Stimulated activated CD8-positive, alpha-beta memory T cell treated with anti-CD3 and anti-CD28 coated beads, Interleukin-12 subunit alpha, Interleukin-12 subunit beta, amount 100 ng/mL, for 24 hours (primary cell): ENCODE data around the gene PDZD2.

Experiments used
- DNase-seq: peaks from one replicate; pipeline ENCODE4 v3.0.0-alpha.2; 2020; ENCODE audit errors: extremely low read depth

PDZD2 gene

GRCh38 chr5:31867219-31867618, 228.3 kb downstream of the PDZD2 start:
- no peak for DNase-seq

- no peak for DNase-seq
These were observed 241.5 kb downstream of the PDZD2 start for GRCh38 chr5:31880449-31880848.

- no peak for DNase-seq
These were observed 246.0 kb downstream of the PDZD2 start for GRCh38 chr5:31884896-31885295.

GRCh38 chr5:31886206-31886605, 247.3 kb downstream of the PDZD2 start:
- no peak for DNase-seq

- DNase-seq: no peak
These were observed 248.6 kb downstream of the PDZD2 start for GRCh38 chr5:31887556-31887955.

- DNase-seq: no peak
These were observed 249.6 kb downstream of the PDZD2 start for GRCh38 chr5:31888564-31888963.

GRCh38 chr5:31889001-31889561, 250.2 kb downstream of the PDZD2 start:
- no peak for DNase-seq

- no peak for DNase-seq
These were observed 251.1 kb downstream of the PDZD2 start for GRCh38 chr5:31890046-31890445.

GRCh38 chr5:31894141-31894540, 255.2 kb downstream of the PDZD2 start:
- no peak for DNase-seq

GRCh38 chr5:31895199-31895820, 256.4 kb downstream of the PDZD2 start:
- DNase-seq: no peak

- no peak for DNase-seq
These were observed 259.2 kb downstream of the PDZD2 start for GRCh38 chr5:31898036-31898632.

GRCh38 chr5:31900296-31900865, 261.4 kb downstream of the PDZD2 start:
- no peak for DNase-seq

- no peak for DNase-seq
These were observed 263.0 kb downstream of the PDZD2 start for GRCh38 chr5:31901807-31902530.

- DNase-seq: no peak
These were observed 269.5 kb downstream of the PDZD2 start for GRCh38 chr5:31908396-31908795.

GRCh38 chr5:31909073-31909472, 270.1 kb downstream of the PDZD2 start:
- no peak for DNase-seq

GRCh38 chr5:31911291-31912265, 272.6 kb downstream of the PDZD2 start:
- DNase-seq: no peak

- no peak for DNase-seq
These were observed 274.9 kb downstream of the PDZD2 start for GRCh38 chr5:31913808-31914207.

- no peak for DNase-seq
These were observed 277.4 kb downstream of the PDZD2 start for GRCh38 chr5:31916327-31916726.

GRCh38 chr5:31918739-31919138, 279.8 kb downstream of the PDZD2 start:
- DNase-seq: no peak

- DNase-seq: no peak
These were observed 282.9 kb downstream of the PDZD2 start for GRCh38 chr5:31921852-31922305.

- no peak for DNase-seq
These were observed 285.1 kb downstream of the PDZD2 start for GRCh38 chr5:31924005-31924404.
